Kidney (tissue), 14 donors: ENCODE data around the gene IGSF8. TPM values are rescaled to one million over a fixed set of nuclear protein-coding genes. Genes with fewer than 3 reads are reported as not detected.

Experiments
- DNase-seq, 5 donors: peaks; one replicate each; pipeline ENCODE4 v3.0.0-alpha.2; 2013 to 2020
- FAIRE-seq: peaks from 2 replicates; lab custom pipeline; 2012; peaks lifted over from hg19 to GRCh38; lab: Jason Lieb, UNC
- H3K27ac ChIP-seq, 2 donors: one replicate each; pipeline ENCODE4 v1.7.0; 2013; ENCODE audit warnings: low read depth in 2 of 2, low read length in 2 of 2, inconsistent platforms in 1 of 2
- H3K27me3 ChIP-seq: one replicate; pipeline ENCODE4 v1.7.1; 2013; ENCODE audit warnings: low read length, inconsistent platforms; ENCODE audit not compliant: control insufficient read depth, insufficient read depth
- H3K36me3 ChIP-seq, 3 donors: one replicate each; pipeline versions ENCODE4 v1.7.0 to v1.7.1; 2013; ENCODE audit warnings: low read length in 3 of 3, control low read depth in 1 of 3, inconsistent platforms in 1 of 3; ENCODE audit not compliant: insufficient read depth in 3 of 3, control insufficient read depth in 2 of 3
- H3K4me1 ChIP-seq, 3 donors: one replicate each; pipeline versions ENCODE4 v1.7.0 to v1.7.1; 2013; ENCODE audit warnings: low read length in 3 of 3, inconsistent platforms in 1 of 3, low read depth in 1 of 3; ENCODE audit not compliant: control insufficient read depth in 2 of 3, insufficient read depth in 2 of 3
- H3K4me3 ChIP-seq, 3 donors: one replicate each; pipeline versions ENCODE4 v1.7.0 to v1.8.1; 2013; ENCODE audit warnings: low read length in 3 of 3, control low read depth in 1 of 3, inconsistent platforms in 1 of 3
- H3K9ac ChIP-seq, 3 donors: one replicate each; pipeline versions ENCODE4 v1.7.0 to v1.7.1; 2013; ENCODE audit warnings: low read length in 3 of 3, control low read depth in 1 of 3, inconsistent platforms in 1 of 3
- H3K9me3 ChIP-seq, 3 donors: one replicate each; pipeline versions ENCODE4 v1.7.0 to v1.7.1; 2013; ENCODE audit warnings: low read length in 3 of 3, control low read depth in 1 of 3, inconsistent platforms in 1 of 3; ENCODE audit not compliant: control insufficient read depth in 2 of 3, insufficient read depth in 1 of 3
- CTCF ChIP-seq: IDR thresholded peaks from 3 replicates; pipeline ENCODE4 v1.5.1; 2012; ENCODE audit warnings: mild to moderate bottlenecking, moderate library complexity, borderline replicate concordance; ENCODE audit not compliant: insufficient read depth; ENCODE audit errors: extremely low read depth
- intact Hi-C: fragments of 100-400 bp; cut with DNase I; formaldehyde crosslinking; loops from one replicate; pipeline ENCODE4 v1.11.1; 2022
- polyA plus RNA-seq: library from polyadenylated mRNA; stranded (reverse); fragments of 350-450 nt; fragmentation: Illumina TruSeq; extraction: RNeasy Lipid Tissue Mini Kit (QIAGEN cat#74804); gene quantifications from one replicate; pipeline ENCODE4 v1.2.3, GENCODE V29; 2014; ENCODE audit warnings: low read depth, low replicate concordance; ENCODE audit not compliant: insufficient read depth
- total RNA-seq: library from RNA; stranded (reverse); fragmentation: NEBNext Ultra II Directional; extraction: Animal tissue kit (Norgen Biotek cat#: 25700); gene quantifications from one replicate; pipeline ENCODE4 v1.2.1, GENCODE V29; 2021
- donor health status: control.
- donor health status: control.
- donor health status: control.
- donor health status: control.
- donor health status: control.
- donor health status: DM: yes; HTN: yes; CAD: no.
- donor health status: Normal renal cell carcinoma (clear cell type).

Gene IGSF8
- total and polyA plus RNA-seq, 2 donors from 2014 or later: 40.9 to 47.0 TPM

DNA sequence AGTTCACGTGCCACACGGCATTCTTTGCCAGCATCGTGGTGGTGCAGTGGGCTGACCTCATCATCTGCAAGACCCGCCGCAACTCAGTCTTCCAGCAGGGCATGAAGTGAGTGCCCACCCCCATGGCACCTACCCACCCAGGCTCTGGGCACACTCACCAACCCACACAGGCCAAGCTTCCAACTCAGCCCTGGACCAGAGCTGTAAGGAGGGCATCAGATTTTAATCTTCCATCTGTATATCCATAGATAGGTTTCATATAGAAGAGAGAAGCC is 38.4 kb upstream of the IGSF8 start:
- Histone ChIP-seq H3K9ac (no peak overlapping the region), H3K4me3 (no peak overlapping the region), H3K9me3 (no peaks in the 10 kb centered on the region), H3K27me3 (no peaks in the 10 kb centered on the region), H3K27ac (no peak overlapping the region), H3K4me1 (no peaks in the 10 kb centered on the region), H3K36me3 (no peaks in the 10 kb centered on the region)
- TF ChIP-seq CTCF: no peak
- DNase-seq: no peak
- intact Hi-C loops: no loop called here
- FAIRE-seq: no peak

- Histone ChIP-seq H3K27me3 (no peaks in the 10 kb centered on the region), H3K9ac (no peak overlapping the region), H3K4me3 (no peak overlapping the region), H3K9me3 (no peaks in the 10 kb centered on the region), H3K4me1 (no peaks in the 10 kb centered on the region), H3K27ac (no peak overlapping the region), H3K36me3 (no peaks in the 10 kb centered on the region)
- no peak for DNase-seq
- FAIRE-seq: no peak
- intact Hi-C loops: no loop called here
- no peak for TF ChIP-seq CTCF
Observed at GRCh38 chr1:160136121-160136925, 37.9 kb upstream of the IGSF8 start.

GRCh38 chr1:160134791-160135572 is 36.6 kb upstream of the IGSF8 start:
- intact Hi-C loops: no loop called here
- Histone ChIP-seq H3K36me3 (no peaks in the 10 kb centered on the region), H3K9ac (no peak overlapping the region), H3K4me3 (no peak overlapping the region), H3K4me1 (no peaks in the 10 kb centered on the region), H3K27ac (no peak overlapping the region), H3K27me3 (no peaks in the 10 kb centered on the region), H3K9me3 (no peaks in the 10 kb centered on the region)
- DNase-seq: peak in 1 of 5 donors; percentile 47
- FAIRE-seq: no peak
- TF ChIP-seq CTCF: no peak
